ENCODE results near the gene KCNK15.
A peak's percentile ranks its signal among the peaks of the same experiment; 100 is the strongest.

The KCNK15 gene

GRCh38 chr20:44736170-44737021 lies 9.3 kb upstream of the KCNK15 start:
- peak; percentile 38 for DNase-seq

- DNase-seq, result no peak
These were observed 8.5 kb upstream of the KCNK15 start for GRCh38 chr20:44737116-44737515.

DNA sequence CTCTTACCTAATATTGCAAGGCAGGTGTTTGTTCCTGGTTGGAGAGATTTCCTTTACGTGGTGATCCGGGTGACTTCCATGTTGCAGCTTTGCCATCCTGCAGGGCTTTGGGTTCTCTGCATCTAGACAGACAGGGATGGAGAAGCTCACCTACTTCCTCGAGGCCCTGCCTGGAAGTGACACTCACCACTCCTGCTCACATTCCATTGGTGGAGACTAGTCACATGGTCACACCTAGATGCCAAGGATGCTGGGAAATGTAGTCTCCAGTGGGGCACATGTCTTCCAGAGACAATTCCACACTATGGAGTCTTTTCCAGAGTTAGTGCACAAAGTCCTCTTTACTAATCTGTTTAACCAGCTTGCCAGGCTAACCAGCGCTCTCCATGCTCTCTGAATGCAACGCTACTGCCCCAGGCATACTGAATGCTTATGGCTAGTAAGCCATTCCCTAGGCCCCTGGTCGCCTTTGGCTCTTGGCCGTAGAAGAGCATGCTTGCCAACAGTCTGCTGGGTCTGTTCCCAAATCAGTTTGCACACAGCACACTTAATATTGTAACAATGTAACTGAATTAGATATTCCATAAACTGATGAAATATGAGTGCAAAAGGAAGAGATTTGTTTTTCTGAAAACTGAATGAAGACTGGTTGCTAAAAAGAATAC lies 6.7 kb upstream of the KCNK15 start:
- peak; percentile 57 for DNase-seq

GRCh38 chr20:44739942-44740341 lies 5.7 kb upstream of the KCNK15 start:
- no peak for DNase-seq

DNA sequence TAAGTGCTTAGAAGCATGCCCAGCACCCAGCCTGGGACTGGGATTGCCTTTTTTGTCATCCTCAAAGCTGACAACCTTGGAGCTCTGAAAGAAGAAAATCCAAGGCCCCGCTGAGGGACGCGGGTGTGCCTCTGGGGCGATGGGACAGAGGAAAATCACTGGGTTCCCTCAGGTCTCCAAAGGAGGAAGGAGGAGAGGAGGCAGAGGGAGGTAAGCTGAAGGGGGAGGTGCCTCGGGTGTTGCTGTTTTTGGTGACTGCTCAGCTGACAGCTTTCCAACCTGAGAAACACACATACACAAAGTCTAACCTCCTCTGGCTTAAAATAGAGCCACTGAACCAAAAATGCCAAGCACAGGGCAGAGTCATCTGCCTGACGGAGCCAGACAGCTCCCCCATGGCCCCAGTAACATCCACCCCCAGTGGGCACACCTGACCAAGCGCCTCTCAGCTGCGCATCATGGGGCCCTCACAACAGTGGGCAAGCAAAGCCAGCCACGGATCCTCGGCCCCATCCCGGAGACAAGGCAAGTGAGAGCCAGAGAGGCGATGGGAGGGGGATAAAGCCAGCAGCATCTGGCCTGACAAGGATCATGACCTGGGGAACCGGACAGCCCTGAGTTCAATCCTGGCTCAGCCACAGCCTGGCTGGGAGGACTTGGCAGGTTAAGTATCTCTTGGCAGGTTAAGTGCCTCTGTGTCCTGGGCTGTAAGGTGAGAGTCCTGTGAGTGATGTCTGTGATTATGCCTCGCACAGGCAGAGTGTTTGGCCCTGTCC lies 3.2 kb upstream of the KCNK15 start:
- DNase-seq, result no peak

GRCh38 chr20:44743080-44743701 lies 2.5 kb upstream of the KCNK15 start:
- DNase-seq, result no peak

DNA sequence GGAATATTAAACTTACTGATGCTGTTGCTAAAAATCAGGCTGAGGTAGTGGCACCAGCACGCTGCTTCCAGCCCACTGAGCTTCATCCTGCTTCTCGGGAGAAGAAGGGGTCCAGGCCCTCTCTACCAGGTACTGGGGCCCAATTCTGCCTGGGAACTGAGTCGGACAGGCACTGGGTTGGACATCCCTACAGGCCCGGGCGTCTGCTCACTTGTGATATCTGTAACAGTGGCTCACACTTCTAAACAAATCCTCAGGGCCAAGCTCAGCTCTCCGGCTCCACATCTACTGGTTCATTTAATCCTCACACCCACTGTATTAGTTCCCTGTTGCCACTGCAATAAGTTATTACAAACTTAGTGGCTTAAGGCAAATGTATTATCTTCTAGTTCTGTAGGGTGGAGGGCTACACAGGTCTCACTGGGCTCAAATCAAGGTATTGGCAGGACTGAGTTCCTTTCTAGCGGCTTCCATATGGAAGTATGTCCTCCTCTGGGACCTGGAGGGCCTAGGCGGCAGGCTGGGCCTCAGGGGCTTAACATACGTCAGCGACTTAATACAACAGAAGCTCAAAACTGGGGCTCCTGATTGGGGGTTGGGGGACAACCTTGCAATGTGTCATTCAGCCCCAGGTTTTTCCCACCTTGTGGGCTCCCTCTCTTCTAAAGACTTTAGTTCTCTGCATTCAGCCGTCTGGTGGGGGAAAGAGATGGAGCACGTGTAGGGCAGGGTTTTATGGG lies 1.6 kb upstream of the KCNK15 start:
- no peak for DNase-seq

GRCh38 chr20:44745122-44745597 lies 505 bp upstream of the KCNK15 start:
- no peak for DNase-seq

DNA sequence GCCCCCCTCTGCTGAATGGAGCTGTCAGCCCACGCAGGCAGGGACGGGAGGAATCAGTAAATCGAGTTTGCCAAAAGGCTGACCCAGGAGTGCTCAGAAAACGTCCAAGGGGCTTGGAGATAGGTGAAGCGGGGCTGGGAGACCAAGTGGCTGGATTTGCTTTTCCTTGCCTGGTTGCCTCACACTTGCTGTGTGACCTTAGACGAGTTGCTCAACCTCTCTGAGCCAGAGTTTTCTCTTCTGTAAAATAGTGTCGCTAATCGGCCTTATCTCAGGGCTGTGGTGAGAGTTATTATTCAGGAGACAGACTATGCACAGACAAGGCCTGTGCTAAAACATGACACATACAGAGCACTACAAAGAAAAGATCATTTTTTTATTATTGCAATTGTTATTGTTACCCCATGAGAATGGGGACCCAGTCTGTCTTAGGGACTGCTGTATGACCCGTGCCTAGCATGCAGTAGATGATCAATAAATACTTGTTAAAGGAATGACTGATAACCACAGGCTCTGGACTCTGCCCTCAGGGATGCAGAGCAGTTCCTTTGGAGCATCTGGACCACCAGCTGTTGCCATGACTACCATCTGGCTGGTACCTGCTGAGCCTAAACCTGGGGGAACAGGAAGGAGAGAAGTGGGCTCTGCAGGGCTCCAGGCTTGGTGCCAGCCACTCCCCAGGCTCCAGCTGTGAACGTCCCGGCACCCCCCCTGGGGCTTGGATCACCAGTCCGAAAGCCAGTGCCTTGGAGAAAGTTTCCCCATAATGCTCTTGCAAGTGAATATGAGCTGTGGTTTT lies 901 bp downstream of the KCNK15 start:
- peak; percentile 94 for DNase-seq

DNA sequence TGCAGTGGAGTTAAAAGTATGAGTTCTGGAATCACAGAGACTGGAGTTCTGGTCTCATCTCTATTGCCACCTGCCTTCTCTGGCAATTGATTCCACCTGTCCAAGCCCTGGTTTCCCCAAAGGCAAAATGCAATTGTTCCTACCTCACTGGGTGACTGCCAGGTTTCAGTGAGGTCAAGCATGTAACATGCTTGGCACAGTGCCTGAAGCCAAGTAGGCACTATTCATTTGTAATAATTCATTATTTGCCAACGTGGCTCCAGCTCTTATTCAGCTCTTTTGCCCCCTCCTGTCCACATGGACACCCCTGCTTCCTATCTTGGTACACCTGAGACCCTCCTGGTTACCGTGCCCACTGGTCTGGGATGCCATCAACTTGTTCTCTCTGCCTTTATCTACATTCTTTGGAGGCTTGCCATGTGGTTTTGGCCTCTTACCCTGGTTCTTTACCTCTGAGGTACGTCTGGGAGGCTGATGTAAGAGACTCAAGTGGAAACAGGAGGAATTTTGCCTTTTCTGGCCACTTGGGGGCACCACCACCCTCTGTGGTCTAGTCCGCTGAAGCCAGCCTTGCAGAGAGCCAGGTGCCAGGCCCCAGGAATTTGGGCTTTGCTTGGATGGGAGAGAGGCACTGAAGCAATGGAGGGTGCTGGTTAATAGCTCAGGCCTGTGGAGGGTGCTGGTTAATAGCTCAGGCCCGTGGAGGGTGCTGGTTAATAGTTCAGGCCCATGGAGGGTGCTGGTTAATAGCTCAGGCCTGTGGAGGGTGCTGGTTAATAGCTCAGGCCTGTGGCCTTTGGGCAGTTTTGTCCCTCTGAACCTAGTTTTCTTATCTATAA lies 1.7 kb downstream of the KCNK15 start:
- peak; percentile 90 for DNase-seq

DNA sequence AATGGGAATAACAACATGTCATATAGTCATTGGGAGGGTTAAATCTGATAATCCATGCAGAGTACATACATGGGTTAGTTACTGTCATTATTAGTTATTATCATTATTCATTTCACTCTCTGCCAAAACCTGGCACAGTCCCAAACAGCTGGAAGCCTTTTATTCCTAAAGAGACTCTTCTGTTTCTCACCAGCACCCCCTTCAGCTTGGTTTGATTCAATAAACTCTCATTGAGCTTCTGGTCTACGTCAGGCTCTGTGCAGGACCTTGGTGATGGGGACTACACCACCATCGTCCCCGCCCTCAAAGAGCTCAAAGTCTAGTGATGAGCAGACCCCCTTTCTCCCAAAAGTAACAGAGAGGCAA lies 2.3 kb downstream of the KCNK15 start:
- DNase-seq, result peak; percentile 52

- DNase-seq, result no peak
These were observed 4.6 kb downstream of the KCNK15 start for GRCh38 chr20:44750081-44750805.

DNA sequence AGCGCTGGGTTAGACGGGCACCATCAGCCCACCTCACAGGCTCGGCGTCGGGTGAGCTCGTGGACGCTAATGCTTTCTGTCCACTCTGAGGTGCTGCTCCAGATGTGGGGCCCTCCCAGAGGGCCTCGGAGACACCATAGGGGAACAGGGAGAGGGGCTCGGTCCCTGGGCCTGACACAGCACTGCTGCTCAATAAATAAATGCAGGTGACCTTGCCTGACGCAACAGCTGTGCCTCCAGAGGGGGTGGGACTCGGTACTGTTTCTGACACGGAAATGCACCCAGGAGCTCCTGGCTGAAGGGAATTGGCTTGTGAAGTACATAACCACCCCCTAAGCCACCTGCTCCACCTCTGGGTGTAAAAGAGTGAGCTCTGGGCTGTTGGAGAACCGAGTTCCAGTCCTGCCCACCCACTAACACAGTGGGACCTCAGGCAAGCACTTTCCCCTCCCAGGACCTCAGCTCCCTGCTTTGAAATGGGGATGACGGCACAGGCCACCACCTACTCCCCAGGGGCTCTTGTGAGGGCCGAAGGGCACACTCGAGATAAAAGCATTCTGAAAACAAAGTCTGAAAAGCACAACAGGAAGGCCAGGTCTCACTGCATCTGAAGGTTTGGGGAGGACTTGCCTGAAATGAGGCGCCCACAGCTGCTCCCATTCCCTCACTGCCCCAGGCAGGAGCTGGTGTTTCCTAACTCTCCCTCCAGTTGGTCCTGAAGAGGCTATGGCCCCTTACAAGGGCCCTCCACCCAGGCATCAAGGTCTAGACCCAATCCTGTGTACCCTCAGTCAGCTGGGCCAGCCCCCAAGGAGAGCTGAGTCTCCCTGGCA lies 6.7 kb downstream of the KCNK15 start:
- peak; percentile 11 for DNase-seq

- no peak for DNase-seq
These were observed 8.9 kb downstream of the KCNK15 start for GRCh38 chr20:44754554-44754953.

GRCh38 chr20:44756011-44756688 lies 10.5 kb downstream of the KCNK15 start:
- DNase-seq, result no peak

GRCh38 chr20:44756956-44757355 lies 11.3 kb downstream of the KCNK15 start:
- DNase-seq, result no peak

DNA sequence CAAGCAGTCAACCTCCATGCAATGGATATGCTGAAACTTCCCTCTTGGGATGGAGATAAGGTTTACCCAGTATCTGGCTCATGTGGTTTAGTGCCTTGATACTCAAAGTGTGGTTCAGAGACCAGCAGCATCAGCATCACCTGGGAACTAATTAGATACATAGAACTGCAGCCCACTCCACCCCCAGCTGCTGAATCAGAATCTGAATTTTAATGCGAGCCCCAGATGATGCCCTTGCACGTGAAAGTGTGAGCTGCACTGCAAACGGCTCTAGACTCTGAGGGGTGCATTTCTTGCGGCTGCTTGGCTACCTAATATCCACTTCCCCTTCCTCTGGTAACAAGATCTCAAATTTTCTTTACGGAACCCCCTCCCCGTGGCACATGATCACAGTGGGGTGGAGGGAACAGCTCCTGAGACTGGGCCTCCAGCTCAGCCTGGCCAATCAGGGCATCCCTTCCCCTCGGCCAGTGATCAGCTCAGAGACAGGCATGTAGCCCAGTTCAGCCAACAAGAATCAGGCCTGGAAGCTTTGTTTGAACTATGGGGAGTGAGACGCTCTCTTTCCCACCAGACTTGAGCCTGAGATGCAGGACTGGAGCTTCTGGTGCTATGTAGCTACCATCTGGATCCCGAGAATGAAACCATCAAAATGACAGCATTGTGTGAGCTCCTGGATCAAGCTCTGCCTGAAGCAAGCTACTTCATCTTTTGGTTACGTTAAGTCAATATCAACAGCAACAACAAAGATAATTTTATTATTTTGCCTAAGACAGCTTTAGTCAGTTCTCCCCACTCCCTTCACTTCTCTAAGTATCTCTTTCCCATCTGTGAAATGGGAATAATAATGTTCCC lies 12.8 kb downstream of the KCNK15 start:
- no peak for DNase-seq

Data from NCI-H146 (cell line).